Psoas muscle (tissue), 8 donors: ENCODE data around the gene PI4K2A. TPM values are rescaled to one million over a fixed set of nuclear protein-coding genes. Genes with fewer than 3 reads are reported as not detected.

Experiments
- ATAC-seq, 4 donors: fragments of 200-7000 bp; cut with Tn5 transposase; one replicate each; pipeline ENCODE4 v1.9.1; 2020; ENCODE audit warnings: moderate library complexity in 3 of 4, mild to moderate bottlenecking in 2 of 4
- DNase-seq, 2 donors: peaks; one replicate each; pipeline ENCODE4 v3.0.0-alpha.2; 2020
- H3K27ac ChIP-seq: fragments of 200-600 bp; one replicate; pipeline ENCODE4 v1.8.0; 2022
- H3K27me3 ChIP-seq, 3 donors: fragments of 200-600 bp in 1 of 3; one replicate each; pipeline versions ENCODE4 v1.6.1 to v1.8.0; 2013 to 2022; ENCODE audit warnings: low read length in 2 of 3, mild to moderate bottlenecking in 2 of 3, moderate library complexity in 1 of 3; ENCODE audit not compliant: insufficient read depth in 3 of 3
- H3K36me3 ChIP-seq, 2 donors: fragments of 200-600 bp in 1 of 2; one replicate each; pipeline versions ENCODE4 v1.6.1 to v1.8.0; 2013 to 2022; ENCODE audit warnings: low read depth in 1 of 2, mild to moderate bottlenecking in 1 of 2, moderate library complexity in 1 of 2; ENCODE audit not compliant: insufficient read depth in 1 of 2
- H3K4me1 ChIP-seq: fragments of 200-600 bp; one replicate; pipeline ENCODE4 v1.8.0; 2022
- H3K4me3 ChIP-seq: fragments of 200-600 bp; one replicate; pipeline ENCODE4 v1.8.0; 2022; ENCODE audit warnings: mild to moderate bottlenecking
- H3K9me3 ChIP-seq: fragments of 200-600 bp; one replicate; pipeline ENCODE4 v1.8.0; 2022
- CTCF ChIP-seq: fragments of 200-600 bp; IDR thresholded peaks from one replicate; pipeline ENCODE4 v1.8.0; 2022; ENCODE audit warnings: antibody characterized with exemption
- WGBS, 3 donors: extraction: QIAGEN DNeasy Blood & Tissue Kit; methylation state at CpG; one replicate each; pipeline versions ENCODE4 v1.1.6 to v1.1.7; 2013; 5-methylcytosine and 5-hydroxymethylcytosine counted together
- intact Hi-C, 2 donors: fragments of 100-400 bp; cut with DNase I; formaldehyde crosslinking; loops; one replicate each; pipeline versions ENCODE4 v1.11.0 to v1.14.2; 2022
- polyA plus RNA-seq, 3 donors: library from polyadenylated mRNA; stranded (reverse); fragments of 200-250 nt; gene quantifications; one replicate each; pipeline ENCODE4 v1.2.3, GENCODE V29; 2013
- total RNA-seq, 4 donors: library from RNA; stranded (reverse); fragmentation: NEBNext Ultra II Directional in 2 of 4; extraction: Animal tissue kit (Norgen Biotek cat#: 25700) in 2 of 4; gene quantifications; one replicate each; pipeline versions ENCODE4 v1.2.1 to v1.2.4, GENCODE V29; 2021 to 2023
- donor health status: healthy with polysubstance abuse.
- donor health status: DM: no; HTN: no; CAD: no; lungs with moderate emphysema.
- donor health status: Bipolar disorder and iron deficiency.
- donor health status: healthy.
- donor health status: DM: yes; HTN: yes; CAD: no.
- donor health status: DM: no; HTN: no; CAD: no.
- donor health status: DM: no; HTN: no; CAD: no.
- donor health status: DM: yes; HTN: yes; CAD: no.

Gene PI4K2A
- total and polyA plus RNA-seq, 7 donors, result 8.9 to 22.9 (median 11.9) TPM

DNA sequence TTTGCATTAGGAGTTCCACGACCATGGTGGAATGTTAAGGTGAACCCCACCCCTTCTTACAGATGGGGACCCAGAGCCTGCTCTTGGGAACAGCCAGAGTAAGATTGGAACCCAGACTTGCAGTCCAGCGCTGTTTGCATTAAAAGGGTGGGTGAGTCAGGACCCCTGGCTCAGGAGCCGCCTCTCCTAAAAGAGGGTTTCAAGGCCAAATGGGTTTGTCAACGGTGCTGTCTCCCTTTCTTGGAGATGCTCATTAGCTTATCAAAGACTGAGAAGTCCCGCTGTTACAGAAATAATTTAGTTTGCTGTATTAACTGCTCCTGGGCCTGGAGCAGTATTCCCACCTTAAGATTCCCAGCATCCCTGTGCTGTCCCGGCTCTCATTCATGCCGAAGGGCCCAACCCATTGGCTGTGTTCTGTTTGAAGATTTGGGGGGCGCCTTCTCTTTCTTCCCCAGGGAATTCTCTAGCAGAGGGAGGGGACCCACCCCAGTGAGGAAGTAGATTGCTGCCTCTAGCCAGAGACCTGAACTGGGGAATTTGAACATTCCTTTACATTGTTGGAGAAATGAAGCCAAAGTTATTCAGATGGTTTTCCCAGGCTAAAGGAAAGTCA is 74.9 kb downstream of the PI4K2A start:
- Histone ChIP-seq H3K27me3 (peaks cover 0 to 18% (median 0%) of the 10 kb centered on the region in 3 donors), H3K36me3 (no peaks in the 10 kb centered on the region), H3K4me3 (peak overlapping the region; percentile 76), H3K27ac (peak overlapping the region; percentile 82), H3K9me3 (no peaks in the 10 kb centered on the region), H3K4me1 (peaks cover 8% of the 10 kb centered on the region)
- no peak for DNase-seq
- no peak for TF ChIP-seq CTCF
- no peak for ATAC-seq
- 73 to 79% (median 78%) methylated on average over 8 of the region's 8 CpGs for WGBS, 3 donors
- intact Hi-C loops, result no loop called here

DNA sequence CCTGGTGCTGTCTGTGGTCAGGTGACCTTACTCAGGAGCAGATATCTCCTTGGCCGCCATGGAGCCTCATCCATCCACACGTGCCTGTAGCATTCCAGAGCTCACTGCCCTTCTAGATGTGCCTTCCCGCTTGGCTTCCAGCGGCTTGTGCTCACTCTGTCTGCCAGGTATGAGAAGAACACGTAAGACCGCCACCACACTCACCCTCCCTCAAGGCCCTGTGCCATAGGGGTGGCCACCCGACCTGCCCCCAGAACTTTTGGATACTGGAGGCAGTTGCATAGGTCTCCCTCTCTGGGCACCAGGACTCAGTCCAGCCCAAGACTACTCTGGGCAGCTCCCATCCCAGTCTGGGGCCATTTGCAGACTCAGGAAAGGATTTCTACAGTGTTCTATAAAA is 77.2 kb downstream of the PI4K2A start:
- ATAC-seq, result no peak
- WGBS, 3 donors, result 90 to 96% (median 95%) methylated on average over 7 of the region's 7 CpGs

DNA sequence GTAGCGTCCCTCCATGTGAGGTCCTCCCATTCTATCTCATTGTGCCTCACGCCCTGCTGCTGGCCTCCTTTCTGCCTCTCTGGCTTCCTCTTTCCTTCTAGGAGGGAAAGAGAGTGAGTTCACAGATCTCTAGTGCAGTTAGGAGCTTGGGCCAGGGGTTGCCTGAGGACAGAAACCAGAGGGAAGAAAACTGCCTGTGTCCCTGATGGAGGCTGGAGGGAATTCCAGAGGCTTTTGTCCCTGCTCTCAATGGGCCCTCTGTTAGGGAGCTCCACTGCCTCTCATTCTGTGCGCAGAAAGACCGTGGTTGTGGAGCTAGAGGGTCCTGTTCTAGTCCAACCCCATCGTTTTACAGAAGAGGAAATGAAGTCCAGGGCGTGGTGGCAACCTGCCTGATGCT is 77.7 kb downstream of the PI4K2A start:
- Histone ChIP-seq H3K36me3 (no peaks in the 10 kb centered on the region), H3K27ac (no peak overlapping the region), H3K9me3 (no peaks in the 10 kb centered on the region), H3K4me1 (peaks cover 8% of the 10 kb centered on the region), H3K27me3 (peaks cover 0 to 18% (median 0%) of the 10 kb centered on the region in 3 donors), H3K4me3 (no peak overlapping the region)
- intact Hi-C loops, result no loop called here
- no peak for ATAC-seq
- WGBS, 3 donors, result 43 to 60% (median 49%) methylated on average over 6 of the region's 6 CpGs
- no peak for TF ChIP-seq CTCF
- DNase-seq, result no peak

More for the DNA sequence above, 77.2 kb downstream of the PI4K2A start:
- Histone ChIP-seq H3K4me1 (peaks cover 8% of the 10 kb centered on the region), H3K27ac (no peak overlapping the region), H3K9me3 (no peaks in the 10 kb centered on the region), H3K27me3 (peaks cover 0 to 18% (median 0%) of the 10 kb centered on the region in 3 donors), H3K4me3 (no peak overlapping the region), H3K36me3 (no peaks in the 10 kb centered on the region)
- no peak for DNase-seq
- intact Hi-C loops, result no loop called here
- TF ChIP-seq CTCF, result no peak

DNA sequence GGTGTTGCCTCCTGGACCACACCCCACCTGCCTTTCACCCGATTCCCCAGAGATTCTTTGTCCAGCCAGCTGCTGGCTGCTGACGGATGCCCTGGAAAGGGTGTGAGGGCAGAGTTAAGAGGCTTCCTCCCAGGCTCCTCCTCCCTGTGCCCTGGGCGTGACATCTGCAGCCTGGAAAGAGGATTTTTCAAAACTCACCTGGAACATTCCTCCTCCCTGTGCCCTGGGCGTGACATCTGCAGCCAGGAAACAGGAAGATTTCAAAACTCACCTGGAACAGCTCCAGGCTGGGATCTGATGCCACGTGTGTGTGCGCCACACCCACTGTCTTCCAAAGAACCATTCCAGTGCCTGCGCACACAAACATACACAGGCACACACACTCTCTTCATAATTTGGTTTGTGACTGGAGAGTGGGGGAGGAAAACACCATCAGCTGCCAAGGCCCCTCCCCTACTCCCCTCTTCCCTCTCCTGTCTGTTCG is 78.2 kb downstream of the PI4K2A start:
- Histone ChIP-seq H3K4me3 (no peak overlapping the region), H3K9me3 (no peaks in the 10 kb centered on the region), H3K4me1 (peaks cover 8% of the 10 kb centered on the region), H3K27me3 (peaks cover 0 to 18% (median 0%) of the 10 kb centered on the region in 3 donors), H3K36me3 (no peaks in the 10 kb centered on the region), H3K27ac (no peak overlapping the region)
- WGBS, 3 donors, result 31 to 44% (median 33%) methylated on average over 8 of the region's 8 CpGs
- intact Hi-C loops, result no loop called here
- ATAC-seq (peak in 3 of 4 donors; percentile 9 to 60 (median 18)), DNase-seq (peak in 1 of 2 donors; percentile 49)
- TF ChIP-seq CTCF, result no peak

- DNase-seq, result no peak
- ATAC-seq, result no peak
- H3K4me1 ChIP-seq, result peaks cover 4% of the 10 kb centered on the region
- TF ChIP-seq CTCF, result no peak
- H3K27me3 ChIP-seq, result peaks cover 0 to 16% (median 0%) of the 10 kb centered on the region in 3 donors
- intact Hi-C loops, result no loop called here
- 81 to 85% (median 82%) methylated on average over 2 of the region's 2 CpGs for WGBS, 3 donors
- no peak overlapping the region for H3K27ac ChIP-seq
- no peaks in the 10 kb centered on the region for H3K36me3 ChIP-seq
- H3K4me3 ChIP-seq, result no peak overlapping the region
- H3K9me3 ChIP-seq, result no peaks in the 10 kb centered on the region
Observed at GRCh38 chr10:97719602-97720001, 79.1 kb downstream of the PI4K2A start.
